Hindlimb muscle (tissue), 1 donor: Measurements from ENCODE around the gene ITGA1. TPM values are rescaled to one million over a fixed set of nuclear protein-coding genes. Genes with fewer than 3 reads are reported as not detected.
"Not testable (repeated sequence)": the region's sequence is repeated elsewhere in the genome, so short reads cannot be mapped to it uniquely, and the experiment has no call there.

Experiments used
- DNase-seq: peaks from one replicate; pipeline ENCODE4 v3.0.0-alpha.2; 2013
- polyA plus RNA-seq: library from polyadenylated mRNA; unstranded; fragments of 120-200 nt; gene quantifications from one replicate; pipeline ENCODE4 v1.2.1, GENCODE V29; 2013; ENCODE audit not compliant: insufficient read length

ITGA1 gene
- 21.6 TPM for polyA plus RNA-seq

- peak; percentile 75 for DNase-seq
Observed at GRCh38 chr5:52787600-52788504, at the start of gene ITGA1, which contains the start of gene PELO. Gene ITGA1 (plus strand): TSS chr5:52787916. CDS start chr5:52788354, 438 bp downstream. Gene PELO (plus strand): TSS chr5:52787916. CDS start chr5:52800395, 12,479 bp downstream.

GRCh38 chr5:52738095-52738506 is 49.6 kb upstream of the ITGA1 start:
- DNase-seq = no peak

- DNase-seq = no peak
Observed at GRCh38 chr5:52740007-52740406, 47.7 kb upstream of the ITGA1 start.

GRCh38 chr5:52743012-52743411 is 44.7 kb upstream of the ITGA1 start:
- DNase-seq = no peak

- no peak for DNase-seq
Observed at GRCh38 chr5:52743529-52743928, 44.2 kb upstream of the ITGA1 start.

- no peak for DNase-seq
Observed at GRCh38 chr5:52743970-52744369, 43.7 kb upstream of the ITGA1 start.

GRCh38 chr5:52744867-52745458 is 42.8 kb upstream of the ITGA1 start:
- not testable (repeated sequence) for DNase-seq

- no peak for DNase-seq
Observed at GRCh38 chr5:52746539-52746938, 41.2 kb upstream of the ITGA1 start.

- no peak for DNase-seq
Observed at GRCh38 chr5:52748590-52748989, 39.1 kb upstream of the ITGA1 start.

- DNase-seq = no peak
Observed at GRCh38 chr5:52749666-52750065, 38.0 kb upstream of the ITGA1 start.

GRCh38 chr5:52751137-52751536 is 36.6 kb upstream of the ITGA1 start:
- DNase-seq = no peak

- DNase-seq = no peak
Observed at GRCh38 chr5:52754051-52754450, 33.7 kb upstream of the ITGA1 start.

- DNase-seq = no peak
Observed at GRCh38 chr5:52757527-52757926, 30.2 kb upstream of the ITGA1 start.

- DNase-seq = no peak
Observed at GRCh38 chr5:52758014-52758413, 29.7 kb upstream of the ITGA1 start.

GRCh38 chr5:52759331-52759730 is 28.4 kb upstream of the ITGA1 start:
- no peak for DNase-seq

- DNase-seq = no peak
Observed at GRCh38 chr5:52760695-52761366, 26.9 kb upstream of the ITGA1 start.

- DNase-seq = no peak
Observed at GRCh38 chr5:52767217-52767743, 20.4 kb upstream of the ITGA1 start.

- DNase-seq = no peak
Observed at GRCh38 chr5:52767766-52768480, 19.8 kb upstream of the ITGA1 start.

GRCh38 chr5:52769061-52769460 is 18.7 kb upstream of the ITGA1 start:
- DNase-seq = no peak

- no peak for DNase-seq
Observed at GRCh38 chr5:52770287-52770939, 17.3 kb upstream of the ITGA1 start.

- no peak for DNase-seq
Observed at GRCh38 chr5:52771343-52772039, 16.2 kb upstream of the ITGA1 start.
